ENCODE data around the gene MAN1C1. TPM values are rescaled to one million over a fixed set of nuclear protein-coding genes. Genes with fewer than 3 reads are reported as not detected.

MAN1C1 gene
- total and polyA plus RNA-seq, 3 experiments from 2014 or later: 2.8 to 5.6 (median 3.6) TPM

GRCh38 chr1:25703041-25703440 is 86.5 kb downstream of the MAN1C1 start:
- Mint-ChIP-seq H3K9me3 (no peaks in the 10 kb centered on the region), H3K36me3 (peaks cover 0 to 2% (median 1%) of the 10 kb centered on the region in 3 donors), H3K4me3 (no peak overlapping the region), H3K27me3 (no peaks in the 10 kb centered on the region), H3K4me1 (peaks cover 22 to 32% (median 31%) of the 10 kb centered on the region in 3 donors), H3K27ac (no peak overlapping the region)
- H3K4me3 ChIP-seq (ENCODE audit: low read length): no peak overlapping the region
- H3K36me3 ChIP-seq (ENCODE audit: insufficient read depth, low read length): peaks cover 4% of the 10 kb centered on the region
- H3K27ac ChIP-seq (ENCODE audit: low read depth, low read length): no peak overlapping the region
- no peaks in the 10 kb centered on the region for H3K27me3 ChIP-seq (ENCODE audit: insufficient read depth, low read length, poor library complexity, severe bottlenecking)
- ChIA-PET CTCF (interaction anchor here (1.3 kb wide), 1 partner anchor 10 kb away, joined by 7 read pairs; no protein-coding TSS in a partner anchor), POLR2A (no interaction called here)
- no peaks in the 10 kb centered on the region for H3K9me3 ChIP-seq (ENCODE audit: low read length)
- no peak for DNase-seq
- peaks cover 39% of the 10 kb centered on the region for H3K4me1 ChIP-seq (ENCODE audit: insufficient read depth, low read length)

DNA sequence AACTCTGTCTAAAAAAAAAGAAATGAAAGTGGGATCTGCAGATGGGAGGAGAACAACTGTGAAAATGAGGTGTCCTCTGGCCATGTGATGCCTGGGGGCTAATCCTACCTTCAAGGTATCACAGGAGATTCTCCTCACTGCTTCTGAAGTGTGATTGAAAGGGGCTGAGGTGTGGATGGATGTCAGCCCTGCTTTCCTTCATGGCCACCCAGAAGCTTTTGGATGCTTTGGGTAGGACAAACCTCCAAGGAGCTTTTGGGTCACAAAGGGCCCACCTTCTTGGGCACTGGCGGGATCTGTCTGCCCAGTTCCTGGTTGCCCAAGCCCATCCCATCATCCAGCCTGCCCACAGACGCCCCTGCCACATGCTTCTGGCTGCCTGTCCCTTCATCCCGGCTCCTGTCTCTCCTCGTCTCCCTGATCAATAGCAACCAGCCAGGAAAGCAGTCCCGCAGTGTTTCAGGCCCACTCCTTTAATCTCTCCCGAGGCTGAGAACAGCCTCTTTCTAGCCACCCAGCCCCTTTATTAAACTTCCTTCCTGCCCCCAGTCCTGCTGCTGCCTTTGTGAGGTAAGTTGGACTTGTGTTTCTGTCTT is 87.2 kb downstream of the MAN1C1 start:
- Histone ChIP-seq H3K4me3 (ENCODE audit: low read length) (no peak overlapping the region), H3K36me3 (ENCODE audit: insufficient read depth, low read length) (peaks cover 4% of the 10 kb centered on the region), H3K4me1 (ENCODE audit: insufficient read depth, low read length) (peaks cover 35% of the 10 kb centered on the region), H3K27me3 (ENCODE audit: insufficient read depth, low read length, poor library complexity, severe bottlenecking) (no peaks in the 10 kb centered on the region), H3K9me3 (ENCODE audit: low read length) (no peaks in the 10 kb centered on the region), H3K27ac (ENCODE audit: low read depth, low read length) (no peak overlapping the region)
- CTCF ChIA-PET: interaction anchor here (1.0 kb wide), 1 partner anchor 11 kb away, joined by 3 read pairs; no protein-coding TSS in a partner anchor
- Mint-ChIP-seq H3K4me1 (peaks cover 20 to 31% (median 30%) of the 10 kb centered on the region in 3 donors), H3K36me3 (peaks cover 0 to 2% (median 1%) of the 10 kb centered on the region in 3 donors), H3K27me3 (no peaks in the 10 kb centered on the region), H3K4me3 (peak overlapping the region in 1 of 7 donors; percentile 61), H3K27ac (peak overlapping the region in 5 of 8 donors; percentile 12 to 58 (median 56)), H3K9me3 (no peaks in the 10 kb centered on the region)
- DNase-seq: no peak
- POLR2A ChIA-PET: no interaction called here

DNA sequence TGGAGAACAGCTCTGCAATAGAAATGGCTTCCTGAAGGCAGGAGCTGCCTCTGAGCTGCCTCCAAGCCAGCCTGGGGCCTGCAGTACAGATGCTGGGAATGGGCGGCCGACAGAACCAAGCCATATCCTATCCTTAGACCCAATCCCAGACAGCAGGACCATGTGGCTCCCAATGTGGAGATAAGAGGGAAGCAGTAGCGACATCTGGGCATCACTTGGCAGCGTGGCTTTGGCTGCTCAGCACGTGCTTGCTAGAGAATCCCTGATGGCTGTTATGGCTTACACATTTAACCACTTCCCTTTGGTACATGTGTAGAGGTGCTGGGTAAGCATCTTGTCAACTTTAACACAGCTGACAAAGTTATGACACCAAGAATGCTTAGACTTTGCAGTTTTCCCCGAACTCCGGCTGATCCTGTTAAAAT is 87.7 kb downstream of the MAN1C1 start:
- Mint-ChIP-seq H3K9me3 (no peaks in the 10 kb centered on the region), H3K4me1 (peaks cover 20 to 31% (median 30%) of the 10 kb centered on the region in 3 donors), H3K36me3 (peaks cover 0 to 2% (median 1%) of the 10 kb centered on the region in 3 donors), H3K4me3 (peak overlapping the region in 1 of 7 donors; percentile 61), H3K27me3 (no peaks in the 10 kb centered on the region), H3K27ac (peak overlapping the region in 5 of 8 donors; percentile 12 to 58 (median 56))
- Histone ChIP-seq H3K4me3 (ENCODE audit: low read length) (no peak overlapping the region), H3K27ac (ENCODE audit: low read depth, low read length) (no peak overlapping the region), H3K27me3 (ENCODE audit: insufficient read depth, low read length, poor library complexity, severe bottlenecking) (no peaks in the 10 kb centered on the region), H3K4me1 (ENCODE audit: insufficient read depth, low read length) (peaks cover 35% of the 10 kb centered on the region), H3K9me3 (ENCODE audit: low read length) (no peaks in the 10 kb centered on the region), H3K36me3 (ENCODE audit: insufficient read depth, low read length) (peaks cover 4% of the 10 kb centered on the region)
- DNase-seq: peak in 3 of 5 donors; percentile 46 to 54 (median 50)
- ChIA-PET POLR2A (no interaction called here), CTCF (interaction anchor here (0.8 to 1.0 kb wide), 2 partner anchors 11 to 125 kb away, joined by 3 read pairs; no protein-coding TSS in a partner anchor)

DNA sequence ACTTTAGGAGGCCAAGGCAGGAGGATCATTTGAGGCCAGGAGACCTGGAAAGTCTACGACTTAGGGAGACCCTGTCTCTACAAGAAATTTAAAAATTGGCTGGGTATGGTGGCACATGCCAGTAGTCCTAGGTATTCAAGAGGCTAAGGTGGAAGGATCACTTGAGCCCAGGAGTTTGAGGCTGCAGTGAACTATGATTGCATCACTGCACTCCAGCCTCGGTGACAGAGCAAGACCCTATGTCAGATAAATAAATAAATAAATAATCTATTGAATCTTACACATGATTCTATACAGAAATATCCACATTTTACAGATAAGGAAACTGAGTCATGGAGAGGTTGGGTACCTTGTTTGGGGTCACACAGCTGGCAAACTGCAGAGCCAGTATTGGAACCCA is 89.1 kb downstream of the MAN1C1 start:
- DNase-seq: no peak
- H3K27ac ChIP-seq (ENCODE audit: low read depth, low read length): no peak overlapping the region
- Mint-ChIP-seq H3K27ac (no peak overlapping the region), H3K36me3 (peaks cover 0 to 1% (median 0%) of the 10 kb centered on the region in 3 donors), H3K4me3 (no peak overlapping the region), H3K4me1 (peaks cover 24 to 39% (median 37%) of the 10 kb centered on the region in 3 donors), H3K9me3 (no peaks in the 10 kb centered on the region), H3K27me3 (no peaks in the 10 kb centered on the region)
- H3K27me3 ChIP-seq (ENCODE audit: insufficient read depth, low read length, poor library complexity, severe bottlenecking): no peaks in the 10 kb centered on the region
- POLR2A ChIA-PET: no interaction called here
- no peaks in the 10 kb centered on the region for H3K9me3 ChIP-seq (ENCODE audit: low read length)
- peaks cover 4% of the 10 kb centered on the region for H3K36me3 ChIP-seq (ENCODE audit: insufficient read depth, low read length)
- peaks cover 35% of the 10 kb centered on the region for H3K4me1 ChIP-seq (ENCODE audit: insufficient read depth, low read length)
- CTCF ChIA-PET: no interaction called here
- no peak overlapping the region for H3K4me3 ChIP-seq (ENCODE audit: low read length)

DNA sequence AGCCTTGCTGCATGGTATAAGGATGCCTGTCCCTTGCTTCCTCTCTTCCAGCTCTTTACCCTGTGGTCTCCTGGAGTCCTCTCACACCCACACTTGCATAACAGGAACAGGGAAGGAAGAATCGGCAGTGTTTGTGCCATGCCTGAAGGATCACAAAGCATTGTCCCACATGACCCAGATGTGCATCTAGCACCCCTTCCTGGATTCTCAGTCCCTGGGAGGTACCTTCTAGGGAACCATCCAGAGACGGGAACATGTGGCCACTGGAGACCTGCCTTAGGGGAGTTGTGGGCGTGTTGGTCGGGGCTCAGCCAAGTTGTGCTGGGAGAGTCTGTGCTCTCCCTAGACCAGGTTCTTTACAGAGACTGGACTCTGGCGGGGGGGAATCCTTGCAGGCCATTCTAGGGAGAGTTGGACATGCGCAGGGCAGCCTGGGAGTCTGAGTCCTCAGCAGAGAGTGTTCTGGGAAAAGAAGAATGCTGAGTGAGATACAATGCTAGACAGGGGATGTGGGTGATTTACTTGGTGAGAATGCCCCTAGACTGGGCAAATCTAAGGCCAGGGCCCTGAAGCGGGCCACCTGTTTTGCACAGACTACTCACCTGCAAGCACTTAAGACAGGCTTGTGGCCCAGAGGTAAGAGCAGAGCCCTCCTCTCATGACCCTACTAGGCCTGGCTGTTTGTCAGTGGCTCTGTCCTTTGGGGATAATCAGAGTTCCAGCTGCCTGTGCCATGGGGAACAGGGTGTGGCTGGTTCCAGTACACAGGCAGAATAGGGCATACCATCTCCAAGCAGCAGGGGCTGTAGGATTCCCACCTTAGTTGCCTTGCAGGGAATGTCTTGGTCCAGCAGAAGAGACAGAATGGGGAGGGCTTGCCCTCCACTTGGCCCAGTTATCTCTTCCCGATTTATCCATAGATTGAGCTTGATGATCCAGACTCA is 89.8 kb downstream of the MAN1C1 start:
- peaks cover 42% of the 10 kb centered on the region for H3K4me1 ChIP-seq (ENCODE audit: insufficient read depth, low read length)
- H3K9me3 ChIP-seq (ENCODE audit: low read length): no peaks in the 10 kb centered on the region
- ChIA-PET POLR2A (no interaction called here), CTCF (no interaction called here)
- peaks cover 28 to 46% (median 45%) of the 10 kb centered on the region in 3 donors for H3K4me1 Mint-ChIP-seq
- H3K4me3 ChIP-seq (ENCODE audit: low read length): no peak overlapping the region
- H3K9me3 Mint-ChIP-seq: no peaks in the 10 kb centered on the region
- peaks cover 4% of the 10 kb centered on the region for H3K36me3 ChIP-seq (ENCODE audit: insufficient read depth, low read length)
- peaks cover 0 to 1% (median 0%) of the 10 kb centered on the region in 3 donors for H3K36me3 Mint-ChIP-seq
- H3K27me3 ChIP-seq (ENCODE audit: insufficient read depth, low read length, poor library complexity, severe bottlenecking): no peaks in the 10 kb centered on the region
- no peak overlapping the region for H3K27ac ChIP-seq (ENCODE audit: low read depth, low read length)
- H3K27ac Mint-ChIP-seq: no peak overlapping the region
- no peak for DNase-seq
- no peak overlapping the region for H3K4me3 Mint-ChIP-seq
- no peaks in the 10 kb centered on the region for H3K27me3 Mint-ChIP-seq

- H3K4me1 ChIP-seq (ENCODE audit: insufficient read depth, low read length): peaks cover 53% of the 10 kb centered on the region
- peaks cover 0 to 1% (median 0%) of the 10 kb centered on the region in 3 donors for H3K36me3 Mint-ChIP-seq
- H3K4me1 Mint-ChIP-seq: peaks cover 38 to 56% (median 52%) of the 10 kb centered on the region in 3 donors
- peak overlapping the region in 2 of 8 donors; percentile 36 to 47 for H3K27ac Mint-ChIP-seq
- no peaks in the 10 kb centered on the region for H3K27me3 ChIP-seq (ENCODE audit: insufficient read depth, low read length, poor library complexity, severe bottlenecking)
- no peak overlapping the region for H3K4me3 Mint-ChIP-seq
- ChIA-PET CTCF (no interaction called here), POLR2A (no interaction called here)
- peaks cover 4% of the 10 kb centered on the region for H3K36me3 ChIP-seq (ENCODE audit: insufficient read depth, low read length)
- no peaks in the 10 kb centered on the region for H3K27me3 Mint-ChIP-seq
- no peak overlapping the region for H3K27ac ChIP-seq (ENCODE audit: low read depth, low read length)
- H3K4me3 ChIP-seq (ENCODE audit: low read length): no peak overlapping the region
- no peaks in the 10 kb centered on the region for H3K9me3 ChIP-seq (ENCODE audit: low read length)
- no peak for DNase-seq
- H3K9me3 Mint-ChIP-seq: no peaks in the 10 kb centered on the region
These were observed 90.9 kb downstream of the MAN1C1 start for GRCh38 chr1:25707280-25708016.

DNA sequence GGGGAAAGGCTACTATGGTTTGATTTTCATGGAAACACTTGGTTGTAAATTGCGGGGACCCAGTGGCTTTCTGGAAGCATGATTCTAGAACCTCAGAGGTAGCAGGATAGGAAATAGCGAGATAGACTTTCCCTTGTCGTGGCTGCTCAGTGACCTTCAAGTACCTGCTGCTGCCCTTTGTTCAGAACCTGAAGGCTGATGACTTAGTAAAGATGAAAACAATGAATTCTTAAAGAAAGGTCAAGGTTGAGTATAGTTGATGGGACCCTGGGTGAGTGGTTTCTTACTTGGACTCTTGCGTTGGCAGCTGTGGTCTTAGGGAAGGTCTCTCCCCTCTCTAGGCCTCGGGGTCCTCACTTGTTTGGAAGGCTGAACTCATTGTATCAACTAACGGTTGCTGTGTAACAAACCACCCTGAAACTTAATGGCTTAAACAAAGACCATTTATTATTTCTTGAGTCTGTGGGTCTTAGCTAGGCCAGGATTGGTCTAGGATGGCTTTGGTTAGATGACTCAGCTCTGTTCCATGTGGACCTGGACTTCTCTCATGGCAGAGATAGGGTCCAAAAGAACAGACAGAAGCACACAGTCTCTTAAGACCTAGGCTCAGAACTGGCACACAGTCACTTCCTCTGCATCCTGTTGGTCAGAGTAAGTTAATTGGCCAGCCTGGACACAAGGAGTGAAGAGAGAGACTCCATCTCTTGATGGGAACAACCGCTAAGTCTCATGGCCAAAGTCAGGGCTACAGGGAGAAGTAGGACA is 94.2 kb downstream of the MAN1C1 start:
- H3K27ac ChIP-seq (ENCODE audit: low read depth, low read length): no peak overlapping the region
- Mint-ChIP-seq H3K27ac (peak overlapping the region in 4 of 8 donors; percentile 11 to 64 (median 44)), H3K9me3 (no peaks in the 10 kb centered on the region), H3K36me3 (peaks cover 0 to 1% (median 0%) of the 10 kb centered on the region in 3 donors), H3K4me1 (peaks cover 32 to 40% (median 39%) of the 10 kb centered on the region in 3 donors), H3K4me3 (peak overlapping the region in 2 of 7 donors; percentile 13 to 72), H3K27me3 (no peaks in the 10 kb centered on the region)
- no peak overlapping the region for H3K4me3 ChIP-seq (ENCODE audit: low read length)
- POLR2A ChIA-PET: interaction anchor here (0.5 kb wide), 1 partner anchor 88 kb away, joined by 3 read pairs; no protein-coding TSS in a partner anchor
- no peaks in the 10 kb centered on the region for H3K9me3 ChIP-seq (ENCODE audit: low read length)
- H3K36me3 ChIP-seq (ENCODE audit: insufficient read depth, low read length): no peaks in the 10 kb centered on the region
- H3K4me1 ChIP-seq (ENCODE audit: insufficient read depth, low read length): peaks cover 45% of the 10 kb centered on the region
- DNase-seq: no peak
- CTCF ChIA-PET: no interaction called here
- H3K27me3 ChIP-seq (ENCODE audit: insufficient read depth, low read length, poor library complexity, severe bottlenecking): no peaks in the 10 kb centered on the region
